H1 (cell line): Measurements from ENCODE around the gene LRRC28. TPM values are rescaled to one million over a fixed set of nuclear protein-coding genes. Genes with fewer than 3 reads are reported as not detected.
A peak's percentile ranks its signal among the peaks of the same experiment; 100 is the strongest.

Experiments used
- CTCF ChIA-PET: fragments of 300-600 bp; sonication (Branson Sonifier 250); formaldehyde crosslinking; loops from one replicate; lab custom pipeline; 2021; ENCODE audit not compliant: partially characterized antibody; lab: Charles Lee
- POLR2A ChIA-PET: fragments of 300-600 bp; sonication (Branson Sonifier 250); formaldehyde crosslinking; loops from one replicate; lab custom pipeline; 2021; ENCODE audit warnings: inconsistent platforms; ENCODE audit not compliant: partially characterized antibody; lab: Charles Lee
- DNase-seq, 2 experiments: peaks; one replicate each; pipeline versions ENCODE4 v3.0.0 to v3.0.0-alpha.2; 2010 to 2022; ENCODE audit warnings: low spot score in 2 of 2, low read depth in 1 of 2, mixed read lengths in 1 of 2
- FAIRE-seq: peaks from 2 replicates; lab custom pipeline; 2011; peaks lifted over from hg19 to GRCh38; lab: Jason Lieb, UNC
- H2AFZ ChIP-seq: 2 replicates; pipeline ENCODE4 v1.8.1; 2012; ENCODE audit warnings: low read length, inconsistent platforms
- H2AK5ac ChIP-seq: 2 replicates; pipeline ENCODE4 v1.6.1; 2013; ENCODE audit warnings: low read depth, low read length
- H2BK120ac ChIP-seq: replicated peaks from 2 replicates; pipeline ENCODE3; 2013; ENCODE audit warnings: low read depth, low read length, inconsistent platforms
- H2BK12ac ChIP-seq: 2 replicates; pipeline ENCODE4 v1.6.1; 2013; ENCODE audit warnings: low read depth, low read length
- H2BK15ac ChIP-seq: 2 replicates; pipeline ENCODE4 v1.6.1; 2013; ENCODE audit warnings: low read length
- H2BK20ac ChIP-seq: 2 replicates; pipeline ENCODE4 v1.6.1; 2013; ENCODE audit warnings: low read length
- H2BK5ac ChIP-seq: 2 replicates; pipeline ENCODE4 v1.6.1; 2013; ENCODE audit warnings: low read depth, low read length
- H3K14ac ChIP-seq: 2 replicates; pipeline ENCODE4 v1.6.1; 2013; ENCODE audit warnings: inconsistent platforms; ENCODE audit not compliant: insufficient read length
- H3K18ac ChIP-seq: 2 replicates; pipeline ENCODE4 v1.6.1; 2013; ENCODE audit warnings: low read length; ENCODE audit errors: extremely low read depth
- H3K23ac ChIP-seq: 2 replicates; pipeline ENCODE4 v1.6.1; 2013; ENCODE audit warnings: inconsistent platforms; ENCODE audit not compliant: insufficient read length
- H3K23me2 ChIP-seq: 2 replicates; pipeline ENCODE4 v1.6.1; 2013; ENCODE audit warnings: low read depth, low read length
- H3K27ac ChIP-seq: 2 replicates; pipeline ENCODE4 v1.6.1; 2011; ENCODE audit warnings: low read depth, low read length, inconsistent platforms
- H3K27me3 ChIP-seq, 4 experiments: replicated peaks in 1 of 4; 1 replicate in 1 of 4; 2 replicates in 3 of 4; pipeline versions ENCODE4 v1.6.1 to v1.8.1; 2011 to 2013; ENCODE audit warnings: low read length in 3 of 4, mild to moderate bottlenecking in 3 of 4, inconsistent platforms in 2 of 4, mixed read lengths in 2 of 4, moderate library complexity in 1 of 4; ENCODE audit not compliant: control insufficient read depth in 3 of 4, insufficient read depth in 3 of 4; ENCODE audit errors: extremely low read depth in 1 of 4
- H3K36me3 ChIP-seq, 4 experiments: 2 replicates each; pipeline versions ENCODE4 v1.6.1 to v1.8.1; 2011 to 2013; ENCODE audit warnings: mild to moderate bottlenecking in 4 of 4, low read length in 3 of 4, moderate library complexity in 2 of 4, control low read depth in 1 of 4, inconsistent platforms in 1 of 4; ENCODE audit not compliant: insufficient read depth in 4 of 4, control insufficient read depth in 2 of 4
- H3K4ac ChIP-seq: replicated peaks from 2 replicates; pipeline ENCODE3; 2013; ENCODE audit warnings: low read length, low read depth, mixed read lengths, inconsistent platforms; ENCODE audit not compliant: insufficient read length
- H3K4me1 ChIP-seq, 4 experiments: replicated peaks in 1 of 4; 1 replicate in 1 of 4; 2 replicates in 3 of 4; pipeline versions ENCODE4 v1.6.1 to v1.8.1; 2011 to 2013; ENCODE audit warnings: low read length in 3 of 4, inconsistent platforms in 2 of 4, mixed read lengths in 1 of 4; ENCODE audit not compliant: insufficient read depth in 4 of 4, control insufficient read depth in 3 of 4
- H3K4me2 ChIP-seq, 2 experiments: 2 replicates each; pipeline versions ENCODE4 v1.6.1 to v1.8.1; 2011 to 2013; ENCODE audit warnings: low read depth in 2 of 2, low read length in 2 of 2, control low read depth in 1 of 2, inconsistent platforms in 1 of 2, mild to moderate bottlenecking in 1 of 2; ENCODE audit not compliant: insufficient read depth in 1 of 2
- H3K4me3 ChIP-seq, 4 experiments: fragments of 200-600, 300-600 bp in 1 of 4; sonication (generic), shearing (Covaris generic), sonication (Bioruptor Twin) in 1 of 4; 2 replicates each; pipeline versions ENCODE4 v1.5.1 to v1.8.1; 2011 to 2016; ENCODE audit warnings: low read length in 4 of 4, low read depth in 3 of 4, control low read depth in 2 of 4, inconsistent platforms in 2 of 4, mild to moderate bottlenecking in 2 of 4, mixed read lengths in 1 of 4, moderate library complexity in 1 of 4; ENCODE audit not compliant: insufficient read depth in 2 of 4; ENCODE audit errors: extremely low read depth in 1 of 4
- H3K56ac ChIP-seq: replicated peaks from 2 replicates; pipeline ENCODE3; 2013; ENCODE audit warnings: low read depth, mild to moderate bottlenecking, mixed read lengths, low read length, inconsistent platforms; ENCODE audit not compliant: insufficient read length
- H3K79me1 ChIP-seq: 2 replicates; pipeline ENCODE4 v1.6.1; 2013; ENCODE audit warnings: low read depth, low read length, control low read depth
- H3K79me2 ChIP-seq, 2 experiments: 2 replicates each; pipeline versions ENCODE4 v1.6.1 to v1.8.1; 2012 to 2013; ENCODE audit warnings: low read length in 2 of 2, mild to moderate bottlenecking in 2 of 2, inconsistent platforms in 1 of 2; ENCODE audit not compliant: insufficient read depth in 2 of 2, control insufficient read depth in 1 of 2
- H3K9ac ChIP-seq, 4 experiments: replicated peaks in 1 of 4; 1 replicate in 1 of 4; 2 replicates in 3 of 4; pipeline versions ENCODE4 v1.6.1 to v1.8.1; 2011 to 2013; ENCODE audit warnings: low read depth in 3 of 4, low read length in 3 of 4, control low read depth in 2 of 4, mild to moderate bottlenecking in 2 of 4, moderate library complexity in 2 of 4, inconsistent platforms in 1 of 4; ENCODE audit errors: extremely low read depth in 1 of 4
- H3K9me3 ChIP-seq, 2 experiments: 2 replicates each; pipeline versions ENCODE4 v1.6.1 to v1.8.1; 2012 to 2013; ENCODE audit warnings: mild to moderate bottlenecking in 2 of 2, moderate library complexity in 2 of 2, control low read depth in 1 of 2, inconsistent platforms in 1 of 2, low read depth in 1 of 2, low read length in 1 of 2, mixed read lengths in 1 of 2; ENCODE audit not compliant: insufficient read depth in 2 of 2
- H4K20me1 ChIP-seq, 2 experiments: replicated peaks in 1 of 2; 2 replicates each; pipeline versions ENCODE3 to v1.8.1; 2011 to 2013; ENCODE audit warnings: inconsistent platforms in 2 of 2, low read length in 2 of 2, mild to moderate bottlenecking in 1 of 2; ENCODE audit not compliant: insufficient read depth in 2 of 2, control insufficient read depth in 1 of 2
- H4K5ac ChIP-seq: 2 replicates; pipeline ENCODE4 v1.6.1; 2013; ENCODE audit warnings: low read length, low read depth, mixed read lengths, inconsistent platforms; ENCODE audit not compliant: insufficient read length
- H4K8ac ChIP-seq: 2 replicates; pipeline ENCODE4 v1.8.0; 2013; ENCODE audit warnings: mild to moderate bottlenecking, moderate library complexity, low read length, inconsistent platforms; ENCODE audit not compliant: insufficient read depth; ENCODE audit errors: extremely low read depth
- H4K91ac ChIP-seq: replicated peaks from 2 replicates; pipeline ENCODE3; 2013; ENCODE audit warnings: low read length, mixed read lengths, inconsistent platforms; ENCODE audit not compliant: insufficient read length
- CEBPB ChIP-seq: IDR thresholded peaks from 2 replicates; pipeline ENCODE4 v1.6.1; 2012; ENCODE audit warnings: low read depth, low read length
- RAD21 ChIP-seq, 2 experiments: IDR thresholded peaks in 1 of 2; conservative IDR thresholded peaks in 1 of 2; 2 replicates each; pipeline ENCODE4 v1.6.1; 2011; ENCODE audit warnings: low read depth in 2 of 2, low read length in 2 of 2, improper control_type of control experiment in 1 of 2, inconsistent platforms in 1 of 2, mild to moderate bottlenecking in 1 of 2, moderate library complexity in 1 of 2
- WGBS, 2 experiments: shearing (Covaris generic) in 1 of 2; methylation state at CpG; one replicate each; pipeline versions ENCODE4 v1.1.6 to v1.1.7; 2013 to 2015; ENCODE audit warnings: low lambda C conversion rate in 2 of 2, mixed read lengths in 2 of 2, inconsistent platforms in 1 of 2, low coverage in 1 of 2, missing lambda C conversion rate in 1 of 2; ENCODE audit not compliant: insufficient replicate concordance in 2 of 2, insufficient coverage in 1 of 2, insufficient read length in 1 of 2; ENCODE audit errors: extremely low coverage in 1 of 2, missing lambda C conversion rate in 1 of 2; 5-methylcytosine and 5-hydroxymethylcytosine counted together
- polyA plus RNA-seq, 7 experiments: library from polyadenylated mRNA; depleted of rRNA in 3 of 7; stranded (reverse) in 5 of 7; unstranded in 2 of 7; fragments of >200 nt in 5 of 7; fragments of 200-250 nt in 2 of 7; gene quantifications; 1 replicate in 5 of 7; 2 replicates in 1 of 7; 4 replicates in 1 of 7; pipeline versions ENCODE4 v1.2.1 to v1.2.3, GENCODE V29; 2011 to 2013; ENCODE audit warnings: missing spikeins in 2 of 7, mixed read lengths in 2 of 7
- total RNA-seq: library from RNA; stranded (reverse); fragmentation: NEBNext Ultra II Directional; extraction: Animal tissue kit (Norgen Biotek cat#: 25700); gene quantifications from 2 replicates; pipeline ENCODE4 v1.2.1, GENCODE V29; 2021
- TF ChIP-seq, protein P1 (sequence below), 3 experiments: IDR thresholded peaks; 1 replicate in 2 of 3; 2 replicates in 1 of 3; pipeline versions ENCODE4 v1.5.1 to v1.6.1; 2011; ENCODE audit warnings: low read length in 3 of 3, mild to moderate bottlenecking in 3 of 3, inconsistent platforms in 2 of 3, low read depth in 1 of 3, moderate library complexity in 1 of 3; ENCODE audit not compliant: insufficient read depth in 1 of 3; ENCODE audit errors: control extremely low read depth in 1 of 3
- TF ChIP-seq, protein P2 (sequence below): IDR thresholded peaks from 2 replicates; pipeline ENCODE4 v1.6.1; 2012; ENCODE audit warnings: inconsistent platforms

LRRC28 gene
- total and polyA plus RNA-seq, 2 of the 8 experiments (the other 6 are each of a cell fraction or from before 2014, with no cell fraction given): 20.2 to 23.3 TPM

DNA sequence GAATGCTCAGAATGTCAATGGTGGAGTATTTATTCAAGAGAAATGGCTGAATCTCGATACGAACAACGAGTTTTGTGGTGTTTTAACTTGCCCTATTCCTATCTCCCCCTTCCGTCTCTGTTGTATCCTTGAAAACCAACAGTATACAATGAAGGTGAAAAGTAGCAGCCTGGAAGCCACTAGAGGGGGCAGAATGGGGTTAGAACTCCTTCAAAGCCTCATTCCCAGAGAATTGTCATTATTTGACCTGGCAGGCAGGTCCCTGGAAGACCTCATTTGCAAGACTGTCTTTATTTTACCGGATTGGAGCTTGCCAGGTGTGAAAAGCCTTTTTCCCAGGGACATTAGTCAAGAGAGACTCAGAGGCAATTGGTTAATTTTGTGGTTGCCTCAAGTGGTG, 139.4 kb downstream of the LRRC28 start:
- Histone ChIP-seq H3K9ac (no peak overlapping the region), H3K14ac (no peak overlapping the region), H3K4me1 (peaks cover 0 to 5% (median 0%) of the 10 kb centered on the region in 4 experiments; a peak in 3 of 7 replicates), H2BK120ac (no peak overlapping the region), H2BK5ac (no peak overlapping the region), H2BK12ac (no peak overlapping the region), H3K4me3 (no peak overlapping the region), H4K91ac (no peak overlapping the region), H3K27ac (no peak overlapping the region), H2AFZ (no peak overlapping the region), H4K8ac (no peak overlapping the region), H3K4ac (no peak overlapping the region), H2BK20ac (no peak overlapping the region), H3K9me3 (no peaks in the 10 kb centered on the region)
- DNase-seq (peak in 1 of 2 experiments; percentile 25), FAIRE-seq (peak; percentile 7)
- ChIA-PET CTCF (interaction anchor here (0.7 to 3.0 kb wide), 28 partner anchors 8 to 372 kb away, joined by 3 to 23 read pairs (median 4); no protein-coding TSS in a partner anchor), POLR2A (no interaction called here)
- 69% methylated on average over 5 of the region's 5 CpGs; no CpG with 5 or more reads in 1 of the 2 experiments for WGBS, 2 experiments
- TF ChIP-seq RAD21 (IDR thresholded peaks at IDR 0.05 in 1 of 2, conservative IDR thresholded peaks at IDR 0.05 in 1 of 2; ENCODE audit: low read depth in 2 of 2, low read length in 2 of 2): peak; percentile 66 to 70
- no peak for TF ChIP-seq CEBPB
- TF ChIP-seq, protein P1, sequence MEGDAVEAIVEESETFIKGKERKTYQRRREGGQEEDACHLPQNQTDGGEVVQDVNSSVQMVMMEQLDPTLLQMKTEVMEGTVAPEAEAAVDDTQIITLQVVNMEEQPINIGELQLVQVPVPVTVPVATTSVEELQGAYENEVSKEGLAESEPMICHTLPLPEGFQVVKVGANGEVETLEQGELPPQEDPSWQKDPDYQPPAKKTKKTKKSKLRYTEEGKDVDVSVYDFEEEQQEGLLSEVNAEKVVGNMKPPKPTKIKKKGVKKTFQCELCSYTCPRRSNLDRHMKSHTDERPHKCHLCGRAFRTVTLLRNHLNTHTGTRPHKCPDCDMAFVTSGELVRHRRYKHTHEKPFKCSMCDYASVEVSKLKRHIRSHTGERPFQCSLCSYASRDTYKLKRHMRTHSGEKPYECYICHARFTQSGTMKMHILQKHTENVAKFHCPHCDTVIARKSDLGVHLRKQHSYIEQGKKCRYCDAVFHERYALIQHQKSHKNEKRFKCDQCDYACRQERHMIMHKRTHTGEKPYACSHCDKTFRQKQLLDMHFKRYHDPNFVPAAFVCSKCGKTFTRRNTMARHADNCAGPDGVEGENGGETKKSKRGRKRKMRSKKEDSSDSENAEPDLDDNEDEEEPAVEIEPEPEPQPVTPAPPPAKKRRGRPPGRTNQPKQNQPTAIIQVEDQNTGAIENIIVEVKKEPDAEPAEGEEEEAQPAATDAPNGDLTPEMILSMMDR (IDR thresholded peaks at IDR 0.05; ENCODE audit: control extremely low read depth in 1 of 3, insufficient read depth in 1 of 3, low read depth in 1 of 3, low read length in 3 of 3): peak in 2 of 3 experiments; percentile 55 to 66; a peak in 3 of 4 replicates
- TF ChIP-seq, protein P2, sequence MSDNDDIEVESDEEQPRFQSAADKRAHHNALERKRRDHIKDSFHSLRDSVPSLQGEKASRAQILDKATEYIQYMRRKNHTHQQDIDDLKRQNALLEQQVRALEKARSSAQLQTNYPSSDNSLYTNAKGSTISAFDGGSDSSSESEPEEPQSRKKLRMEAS: 0 out of 2 replicates have a peak, but pooled peaks have one; percentile 10
- TF ChIP-seq, all 59 proteins: peak for 3
- Histone ChIP-seq H4K20me1 (no peaks in the 10 kb centered on the region), H3K23ac (no peak overlapping the region), H2AK5ac (no peak overlapping the region), H3K23me2 (no peaks in the 10 kb centered on the region), H3K36me3 (no peaks in the 10 kb centered on the region), H2BK15ac (no peak overlapping the region), H4K5ac (no peak overlapping the region), H3K4me2 (no peak overlapping the region), H3K79me2 (no peaks in the 10 kb centered on the region), H3K56ac (no peak overlapping the region), H3K18ac (no peak overlapping the region), H3K27me3 (no peaks in the 10 kb centered on the region), H3K79me1 (no peaks in the 10 kb centered on the region)
